A673 (cell line): ENCODE data around the gene HDAC2.

Experiments
- CTCF ChIP-seq: fragments of 300-800, 200-600 bp; sonication (generic); conservative IDR thresholded peaks from 2 replicates; pipeline ENCODE4 v1.5.1; 2017; ENCODE audit warnings: low read depth, mild to moderate bottlenecking, antibody characterized with exemption, low read length, moderate library complexity, mixed read lengths
- EZH2 ChIP-seq: fragments of 200-600 bp; sonication (generic); IDR thresholded peaks from 2 replicates; pipeline ENCODE4 v1.6.1; 2017; ENCODE audit warnings: borderline replicate concordance, low read depth, mild to moderate bottlenecking, mixed read lengths, antibody characterized with exemption, low read length; ENCODE audit not compliant: poor library complexity, severe bottlenecking

GRCh38 chr6:113979937-113980336 is 9.0 kb upstream of the HDAC2 start:
- TF ChIP-seq EZH2 = no peak
- no peak for TF ChIP-seq CTCF
